GM18526 (cell line): ENCODE results near the gene GPC3.

Source experiments
- POLR2A ChIP-seq: IDR thresholded peaks from 3 replicates; pipeline ENCODE4 v1.6.1; 2011; ENCODE audit not compliant: insufficient read length; ENCODE audit errors: extremely low read depth

The GPC3 gene

GRCh38 chrX:133953785-133954355, 31.5 kb downstream of the GPC3 start:
- TF ChIP-seq POLR2A = no peak

- TF ChIP-seq POLR2A = no peak
Observed at GRCh38 chrX:133953078-133953477, 32.3 kb downstream of the GPC3 start.

- TF ChIP-seq POLR2A = no peak
Observed at GRCh38 chrX:133951098-133951497, 34.3 kb downstream of the GPC3 start.

- TF ChIP-seq POLR2A = no peak
Observed at GRCh38 chrX:133950214-133950613, 35.2 kb downstream of the GPC3 start.

GRCh38 chrX:133948895-133949294, 36.5 kb downstream of the GPC3 start:
- TF ChIP-seq POLR2A = no peak

GRCh38 chrX:133947996-133948395, 37.4 kb downstream of the GPC3 start:
- no peak for TF ChIP-seq POLR2A

- TF ChIP-seq POLR2A = no peak
Observed at GRCh38 chrX:133947022-133947421, 38.4 kb downstream of the GPC3 start.

GRCh38 chrX:133943507-133943906, 41.9 kb downstream of the GPC3 start:
- no peak for TF ChIP-seq POLR2A

- TF ChIP-seq POLR2A = no peak
Observed at GRCh38 chrX:133939655-133940302, 45.6 kb downstream of the GPC3 start.

- no peak for TF ChIP-seq POLR2A
Observed at GRCh38 chrX:133938530-133938929, 46.9 kb downstream of the GPC3 start.

- TF ChIP-seq POLR2A = no peak
Observed at GRCh38 chrX:133937022-133937421, 48.4 kb downstream of the GPC3 start.

- TF ChIP-seq POLR2A = no peak
Observed at GRCh38 chrX:133935076-133935475, 50.3 kb downstream of the GPC3 start.

GRCh38 chrX:133933316-133933715, 52.1 kb downstream of the GPC3 start:
- TF ChIP-seq POLR2A = no peak

- TF ChIP-seq POLR2A = no peak
Observed at GRCh38 chrX:133929836-133930464, 55.4 kb downstream of the GPC3 start.

- TF ChIP-seq POLR2A = no peak
Observed at GRCh38 chrX:133928365-133928764, 57.0 kb downstream of the GPC3 start.

- TF ChIP-seq POLR2A = no peak
Observed at GRCh38 chrX:133926809-133927208, 58.6 kb downstream of the GPC3 start.

GRCh38 chrX:133926099-133926498, 59.3 kb downstream of the GPC3 start:
- TF ChIP-seq POLR2A = no peak
